ENCODE measurements around the gene SPNS3. TPM values are rescaled to one million over a fixed set of nuclear protein-coding genes. Genes with fewer than 3 reads are reported as not detected.

The SPNS3 gene, protein sequence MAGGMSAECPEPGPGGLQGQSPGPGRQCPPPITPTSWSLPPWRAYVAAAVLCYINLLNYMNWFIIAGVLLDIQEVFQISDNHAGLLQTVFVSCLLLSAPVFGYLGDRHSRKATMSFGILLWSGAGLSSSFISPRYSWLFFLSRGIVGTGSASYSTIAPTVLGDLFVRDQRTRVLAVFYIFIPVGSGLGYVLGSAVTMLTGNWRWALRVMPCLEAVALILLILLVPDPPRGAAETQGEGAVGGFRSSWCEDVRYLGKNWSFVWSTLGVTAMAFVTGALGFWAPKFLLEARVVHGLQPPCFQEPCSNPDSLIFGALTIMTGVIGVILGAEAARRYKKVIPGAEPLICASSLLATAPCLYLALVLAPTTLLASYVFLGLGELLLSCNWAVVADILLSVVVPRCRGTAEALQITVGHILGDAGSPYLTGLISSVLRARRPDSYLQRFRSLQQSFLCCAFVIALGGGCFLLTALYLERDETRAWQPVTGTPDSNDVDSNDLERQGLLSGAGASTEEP
- total RNA-seq (2014; rRNA removed; shearing (Covaris generic)) = not detected in 2 replicates
- not detected in 2 replicates for polyA plus RNA-seq (2015; cell fraction: cytosol; rRNA removed)
- polyA plus RNA-seq (2015; cell fraction: nucleus; rRNA removed) = not detected in 2 replicates

GRCh38 chr17:4433515-4434031 is at the start of gene SPNS3:
Gene SPNS3, plus strand, starts transcription at chr17:4433940. Its CDS starts 28 bp downstream, at chr17:4433968.
- no peak for DNase-seq (ENCODE audit: low read depth, low spot score)
- in situ Hi-C loops (cut with HindIII; ENCODE audit: low pct_unique_long_range_greater_than_20kb, low sequenced_read_pairs) = no loop called here

DNA sequence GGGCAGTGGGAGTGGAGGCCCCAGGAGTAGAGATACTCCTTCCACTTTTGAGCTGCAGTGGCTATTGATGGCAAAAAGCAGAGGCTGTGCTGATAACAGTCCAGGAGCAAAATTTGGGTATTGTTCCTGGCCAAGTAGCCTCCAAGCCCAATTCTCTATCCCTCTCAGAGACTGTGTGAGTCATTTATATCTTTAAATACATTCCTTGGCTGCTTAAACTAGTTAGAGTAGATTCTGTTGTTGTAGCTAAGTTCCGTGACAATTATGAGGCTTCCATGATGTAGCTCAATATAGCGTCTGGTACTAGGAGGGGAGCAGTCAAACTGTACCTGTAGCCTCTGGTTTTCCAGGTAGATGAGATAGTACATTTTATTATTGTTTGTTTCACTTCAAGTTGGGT is 47.3 kb upstream of the SPNS3 start:
- no peak for DNase-seq (ENCODE audit: low read depth, low spot score)
- in situ Hi-C loops (cut with HindIII; ENCODE audit: low pct_unique_long_range_greater_than_20kb, low sequenced_read_pairs) = no loop called here

GRCh38 chr17:4387137-4387536 is 46.6 kb upstream of the SPNS3 start:
- no peak for DNase-seq (ENCODE audit: low read depth, low spot score)
- in situ Hi-C loops (cut with HindIII; ENCODE audit: low pct_unique_long_range_greater_than_20kb, low sequenced_read_pairs) = no loop called here

DNA sequence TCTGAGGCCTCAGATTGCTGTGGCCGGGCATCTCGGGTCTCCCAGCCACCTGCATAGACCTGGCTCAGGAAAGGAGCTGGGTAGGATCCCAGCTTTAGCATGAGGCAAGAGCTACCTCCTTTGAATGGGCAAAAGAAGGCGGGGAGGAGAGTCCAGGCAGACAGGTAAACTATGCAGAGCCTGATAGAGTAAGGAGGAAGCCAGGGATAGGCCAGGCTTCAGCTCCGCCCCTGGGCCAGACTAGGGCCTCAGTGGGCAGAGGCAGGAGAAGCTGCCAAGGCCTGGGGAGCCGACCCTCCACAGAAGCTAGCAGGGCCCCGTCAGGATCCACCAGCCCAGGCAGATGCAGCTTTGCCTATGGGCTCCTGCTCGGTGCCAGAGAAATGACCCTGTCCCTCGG is 44.7 kb upstream of the SPNS3 start:
- DNase-seq (ENCODE audit: low read depth, low spot score) = no peak
- in situ Hi-C loops (cut with HindIII; ENCODE audit: low pct_unique_long_range_greater_than_20kb, low sequenced_read_pairs) = no loop called here

DNA sequence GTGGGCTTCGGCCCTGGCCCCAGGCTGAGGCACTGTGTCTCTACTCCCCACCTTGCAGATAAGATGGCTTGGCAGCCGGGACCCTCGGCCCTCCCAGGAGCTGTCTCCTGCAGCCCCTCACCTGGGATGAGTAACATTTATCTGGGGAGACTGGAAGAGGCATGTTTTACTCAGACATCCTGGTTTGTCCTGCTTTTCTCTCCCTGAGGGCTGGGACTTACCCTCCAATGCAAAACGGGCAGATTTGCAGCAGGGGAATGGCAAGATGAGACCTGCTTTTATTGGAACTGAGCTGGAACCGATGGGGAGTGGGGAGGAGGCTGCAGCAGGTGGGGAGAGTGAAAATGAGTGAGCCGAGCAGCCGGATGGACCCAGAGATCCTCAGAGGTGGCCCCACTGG is 39.9 kb upstream of the SPNS3 start:
- in situ Hi-C loops (cut with HindIII; ENCODE audit: low pct_unique_long_range_greater_than_20kb, low sequenced_read_pairs) = no loop called here
- no peak for DNase-seq (ENCODE audit: low read depth, low spot score)

- peak; percentile 24 for DNase-seq (ENCODE audit: low read depth, low spot score)
- in situ Hi-C loops (cut with HindIII; ENCODE audit: low pct_unique_long_range_greater_than_20kb, low sequenced_read_pairs) = no loop called here
These were observed 39.3 kb upstream of the SPNS3 start for GRCh38 chr17:4394208-4395110.

DNA sequence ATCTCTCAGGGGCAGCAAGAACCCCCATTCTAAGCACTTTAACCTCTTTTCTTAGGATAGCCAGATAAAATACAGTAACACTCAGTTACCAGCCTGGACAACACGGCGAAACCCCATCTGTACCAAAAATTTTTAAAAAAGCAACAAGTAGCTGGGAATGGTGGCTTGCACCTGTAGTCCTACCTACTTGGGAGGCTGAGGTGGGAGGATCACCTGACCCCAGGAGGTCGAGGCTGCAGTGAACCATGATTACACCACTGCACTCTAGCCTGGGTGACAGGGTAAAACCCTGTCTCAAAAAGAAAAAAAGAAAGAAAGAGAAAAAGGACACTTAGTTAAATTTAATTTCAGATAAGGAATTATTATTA is 38.6 kb upstream of the SPNS3 start:
- in situ Hi-C loops (cut with HindIII; ENCODE audit: low pct_unique_long_range_greater_than_20kb, low sequenced_read_pairs) = no loop called here
- no peak for DNase-seq (ENCODE audit: low read depth, low spot score)

- in situ Hi-C loops (cut with HindIII; ENCODE audit: low pct_unique_long_range_greater_than_20kb, low sequenced_read_pairs) = no loop called here
These were observed 35.9 kb upstream of the SPNS3 start for GRCh38 chr17:4397840-4398239.

DNA sequence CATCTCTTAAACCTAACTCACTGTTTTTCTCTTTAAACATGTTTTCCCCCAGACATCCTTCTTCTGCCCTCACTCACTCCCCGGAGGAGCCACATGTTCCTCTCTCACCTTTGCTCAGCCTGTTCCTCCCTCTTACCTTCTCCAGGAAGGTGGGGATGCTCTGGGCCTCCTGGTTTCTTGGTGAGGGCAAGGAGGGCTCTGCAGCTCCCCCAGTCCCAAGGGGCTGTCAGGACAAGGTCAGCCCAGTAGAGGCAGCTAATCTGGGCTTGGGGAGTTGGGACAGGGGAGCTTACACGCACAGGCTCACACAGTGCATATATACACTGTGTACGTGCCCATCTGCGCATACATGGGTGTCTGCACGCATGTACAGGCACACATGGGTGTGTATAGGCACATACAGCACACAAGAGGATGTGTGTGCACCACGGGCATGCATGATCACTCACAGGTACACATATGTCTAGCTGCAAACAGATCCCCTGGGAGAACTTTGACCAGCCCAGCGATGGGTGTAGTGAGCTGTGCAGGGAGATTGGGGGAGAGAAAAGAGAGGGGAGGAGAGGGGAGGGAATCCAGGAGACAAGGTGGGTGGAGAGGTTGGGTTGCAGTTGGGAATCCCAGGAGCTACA is 28.6 kb upstream of the SPNS3 start:
- in situ Hi-C loops (cut with HindIII; ENCODE audit: low pct_unique_long_range_greater_than_20kb, low sequenced_read_pairs) = no loop called here
- DNase-seq (ENCODE audit: low read depth, low spot score) = no peak

More at GRCh38 chr17:4397840-4398239, 35.9 kb upstream of the SPNS3 start:
- DNase-seq (ENCODE audit: low read depth, low spot score) = no peak

DNA sequence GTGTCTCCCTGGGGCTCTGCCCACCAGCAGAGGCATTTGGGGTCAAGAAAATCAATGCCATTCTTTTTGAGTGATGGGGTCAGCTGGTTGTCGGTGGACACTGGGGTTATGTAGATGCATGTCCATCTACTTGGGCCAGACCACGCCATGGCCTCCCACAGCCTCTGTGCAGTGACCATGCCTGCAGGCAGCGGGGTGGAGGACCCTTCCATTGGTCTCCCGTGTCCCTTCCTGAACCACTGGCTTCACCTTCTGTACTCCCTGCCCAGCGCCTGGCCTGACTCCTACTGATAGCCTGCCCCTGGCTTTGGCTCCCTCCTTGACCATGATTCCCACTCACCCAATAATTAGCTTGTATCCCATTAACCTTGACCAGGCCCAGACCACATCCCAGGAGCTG is 28.0 kb upstream of the SPNS3 start:
- in situ Hi-C loops (cut with HindIII; ENCODE audit: low pct_unique_long_range_greater_than_20kb, low sequenced_read_pairs) = no loop called here
- no peak for DNase-seq (ENCODE audit: low read depth, low spot score)

GRCh38 chr17:4406386-4406785 is 27.4 kb upstream of the SPNS3 start:
- no peak for DNase-seq (ENCODE audit: low read depth, low spot score)
- in situ Hi-C loops (cut with HindIII; ENCODE audit: low pct_unique_long_range_greater_than_20kb, low sequenced_read_pairs) = no loop called here

DNA sequence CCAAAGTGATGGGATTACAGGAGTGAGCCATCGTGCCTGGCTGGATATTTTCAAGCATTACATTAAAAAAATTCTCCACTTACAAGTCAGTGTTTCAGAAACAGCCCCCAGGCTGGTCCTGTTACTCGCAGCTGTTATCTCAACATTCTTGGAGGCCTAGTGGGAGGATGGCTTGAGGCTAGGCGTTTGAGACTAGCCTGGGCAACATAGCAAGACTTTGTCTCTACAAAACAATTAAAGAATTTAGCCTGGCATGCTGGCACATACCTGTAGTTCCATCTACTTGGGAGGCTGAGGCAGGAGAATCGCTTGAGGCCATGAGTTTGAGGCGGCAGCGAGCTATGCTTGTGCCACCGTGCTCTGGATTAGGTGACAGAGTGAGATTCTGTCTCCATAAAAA is 26.5 kb upstream of the SPNS3 start:
- DNase-seq (ENCODE audit: low read depth, low spot score) = no peak

GRCh38 chr17:4407851-4408250 is 25.9 kb upstream of the SPNS3 start:
- in situ Hi-C loops (cut with HindIII; ENCODE audit: low pct_unique_long_range_greater_than_20kb, low sequenced_read_pairs) = no loop called here
- no peak for DNase-seq (ENCODE audit: low read depth, low spot score)

More for the DNA sequence above, 26.5 kb upstream of the SPNS3 start:
- in situ Hi-C loops (cut with HindIII; ENCODE audit: low pct_unique_long_range_greater_than_20kb, low sequenced_read_pairs) = no loop called here

DNA sequence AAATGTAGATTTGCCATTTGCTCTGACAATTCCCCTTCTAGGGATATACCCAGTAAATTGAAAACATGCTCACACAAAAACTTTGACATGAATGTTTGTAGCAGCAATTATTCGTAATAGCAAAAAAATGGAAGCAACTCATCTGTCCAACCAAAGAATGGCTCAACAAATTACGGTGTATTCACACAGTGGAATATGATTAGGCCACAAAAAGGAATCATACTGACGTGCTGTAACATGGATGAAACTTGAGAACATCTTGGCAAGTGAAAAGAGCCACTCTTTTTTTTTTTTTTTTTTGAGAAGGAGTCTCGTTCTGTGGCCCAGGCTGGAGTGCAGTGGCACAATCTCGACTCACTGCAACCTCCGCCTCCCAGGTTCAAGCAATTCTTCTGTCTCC is 24.1 kb upstream of the SPNS3 start:
- in situ Hi-C loops (cut with HindIII; ENCODE audit: low pct_unique_long_range_greater_than_20kb, low sequenced_read_pairs) = no loop called here

GRCh38 chr17:4411201-4411600 is 22.5 kb upstream of the SPNS3 start:
- in situ Hi-C loops (cut with HindIII; ENCODE audit: low pct_unique_long_range_greater_than_20kb, low sequenced_read_pairs) = no loop called here
- DNase-seq (ENCODE audit: low read depth, low spot score) = no peak

More for the DNA sequence above, 24.1 kb upstream of the SPNS3 start:
- DNase-seq (ENCODE audit: low read depth, low spot score) = no peak

DNA sequence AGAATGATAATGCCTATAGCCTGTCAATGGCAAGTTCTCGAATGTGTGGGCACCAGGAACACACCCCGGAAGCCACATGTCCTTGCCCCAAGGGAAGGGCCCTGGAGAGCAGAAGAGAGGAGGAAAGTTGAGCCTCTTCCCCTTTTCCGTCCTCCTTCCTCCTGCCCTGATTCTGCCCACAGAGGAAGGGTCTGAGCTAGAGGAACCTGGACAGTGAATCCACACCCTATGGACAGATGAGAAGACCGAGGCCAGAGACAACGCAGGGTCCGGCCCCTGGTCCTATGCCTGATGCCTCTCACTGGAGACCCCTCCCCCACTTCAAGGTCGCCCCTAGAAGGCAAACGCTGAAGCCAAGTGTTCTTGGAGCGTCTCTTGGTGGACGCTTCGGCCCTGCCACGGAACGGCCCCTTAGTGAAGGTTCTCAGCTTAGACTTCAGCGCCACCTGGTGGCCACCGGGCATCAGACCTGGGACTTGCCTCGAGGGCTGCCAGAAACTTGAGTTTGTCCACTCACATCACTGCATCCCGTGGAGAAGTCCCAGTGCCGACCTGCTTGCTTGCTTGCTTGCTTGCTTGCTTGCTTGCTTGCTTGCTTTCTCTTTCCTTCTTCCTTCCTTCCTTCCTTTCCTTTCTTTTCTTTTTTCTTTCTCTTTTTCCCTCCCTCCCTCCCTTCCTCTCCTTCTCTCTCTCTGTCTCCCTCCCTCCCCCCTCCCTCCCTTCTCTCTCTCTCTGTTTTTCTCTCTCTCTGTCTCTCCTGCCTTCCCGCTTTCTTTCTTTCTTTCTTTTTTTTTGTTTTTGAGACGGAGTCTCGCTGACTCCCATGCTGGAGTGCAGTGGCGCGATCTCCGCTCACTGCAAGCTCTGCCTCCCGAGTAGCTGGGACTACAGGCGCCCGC is 20.6 kb upstream of the SPNS3 start:
- DNase-seq (ENCODE audit: low read depth, low spot score) = peak; percentile 91
- in situ Hi-C loops (cut with HindIII; ENCODE audit: low pct_unique_long_range_greater_than_20kb, low sequenced_read_pairs) = no loop called here
